Measurements from ENCODE around the gene ABCA4.
"Not testable (repeated sequence)": the region's sequence is repeated elsewhere in the genome, so short reads cannot be mapped to it uniquely, and the experiment has no call there.

ABCA4 gene

GRCh38 chr1:94164121-94164520 is 43.2 kb upstream of the ABCA4 start:
- not testable (repeated sequence) for H3K9ac ChIP-seq (ENCODE audit: low read length); H3K23ac ChIP-seq (ENCODE audit: low read length); H4K8ac ChIP-seq (ENCODE audit: low read depth, low read length); H4K12ac ChIP-seq (ENCODE audit: low read depth, low read length); H4K91ac ChIP-seq (ENCODE audit: low read depth, low read length); H3K27ac ChIP-seq (ENCODE audit: low read depth, low read length); H2BK12ac ChIP-seq (ENCODE audit: low read length); H3K79me1 ChIP-seq (ENCODE audit: low read length); H3K9me3 ChIP-seq (ENCODE audit: insufficient read depth, low read depth, low read length); H2BK5ac ChIP-seq (ENCODE audit: low read depth, low read length, poor library complexity); H3K4me3 ChIP-seq (ENCODE audit: low read depth, low read length); H2AFZ ChIP-seq (ENCODE audit: insufficient read depth, low read length, poor library complexity); H3K18ac ChIP-seq (ENCODE audit: low read length); H3K4ac ChIP-seq (ENCODE audit: low read depth, low read length); H3K36me3 ChIP-seq (ENCODE audit: control insufficient read depth in 1 of 2, insufficient read depth in 2 of 2, low read length in 2 of 2); H2AK5ac ChIP-seq (ENCODE audit: low read length); H3K14ac ChIP-seq (ENCODE audit: low read length); H3K4me1 ChIP-seq (ENCODE audit: control insufficient read depth in 1 of 2, insufficient read depth in 2 of 2, low read length in 2 of 2); H3K27me3 ChIP-seq (ENCODE audit: insufficient read depth, low read length); H3K4me2 ChIP-seq (ENCODE audit: low read length); H2BK120ac ChIP-seq (ENCODE audit: insufficient read depth, low read length, poor library complexity); DNase-seq; H3K79me2 ChIP-seq (ENCODE audit: control insufficient read depth, insufficient read depth, low read length, poor library complexity)
- WGBS (ENCODE audit: extremely low coverage, insufficient coverage, insufficient read length), result no CpG with 5 or more reads among the region's 1 CpG

- not testable (repeated sequence) for H3K27me3 ChIP-seq (ENCODE audit: insufficient read depth, low read length); H3K4me2 ChIP-seq (ENCODE audit: low read length); H3K18ac ChIP-seq (ENCODE audit: low read length); H4K12ac ChIP-seq (ENCODE audit: low read depth, low read length); H3K4ac ChIP-seq (ENCODE audit: low read depth, low read length); H4K8ac ChIP-seq (ENCODE audit: low read depth, low read length); H3K4me3 ChIP-seq (ENCODE audit: low read depth, low read length); H3K79me2 ChIP-seq (ENCODE audit: control insufficient read depth, insufficient read depth, low read length, poor library complexity); H3K9ac ChIP-seq (ENCODE audit: low read length); H4K91ac ChIP-seq (ENCODE audit: low read depth, low read length); H3K9me3 ChIP-seq (ENCODE audit: insufficient read depth, low read depth, low read length); H3K79me1 ChIP-seq (ENCODE audit: low read length); H2AFZ ChIP-seq (ENCODE audit: insufficient read depth, low read length, poor library complexity); H3K23ac ChIP-seq (ENCODE audit: low read length); H3K36me3 ChIP-seq (ENCODE audit: control insufficient read depth in 1 of 2, insufficient read depth in 2 of 2, low read length in 2 of 2); H3K27ac ChIP-seq (ENCODE audit: low read depth, low read length); H3K14ac ChIP-seq (ENCODE audit: low read length); H3K4me1 ChIP-seq (ENCODE audit: control insufficient read depth in 1 of 2, insufficient read depth in 2 of 2, low read length in 2 of 2); H2AK5ac ChIP-seq (ENCODE audit: low read length)
- peak overlapping the region; percentile 37 for H2BK5ac ChIP-seq (ENCODE audit: low read depth, low read length, poor library complexity)
- peak overlapping the region; percentile 78 for H2BK12ac ChIP-seq (ENCODE audit: low read length)
- DNase-seq, result peak; percentile 60 to 77
- no CpG with 5 or more reads among the region's 5 CpGs for WGBS (ENCODE audit: extremely low coverage, insufficient coverage, insufficient read length)
- H2BK120ac ChIP-seq (ENCODE audit: insufficient read depth, low read length, poor library complexity), result peak overlapping the region; percentile 56
Measured at GRCh38 chr1:94163249-94163648, 42.3 kb upstream of the ABCA4 start.

GRCh38 chr1:94160811-94161210 is 39.9 kb upstream of the ABCA4 start:
- Histone ChIP-seq H3K27me3 (ENCODE audit: insufficient read depth, low read length) (no peaks in the 10 kb centered on the region), H4K91ac (ENCODE audit: low read depth, low read length) (no peak overlapping the region), H3K27ac (ENCODE audit: low read depth, low read length) (no peak overlapping the region), H2AFZ (ENCODE audit: insufficient read depth, low read length, poor library complexity) (no peak overlapping the region), H3K36me3 (ENCODE audit: control insufficient read depth in 1 of 2, insufficient read depth in 2 of 2, low read length in 2 of 2) (no peaks in the 10 kb centered on the region), H3K9me3 (ENCODE audit: insufficient read depth, low read depth, low read length) (no peaks in the 10 kb centered on the region), H2BK120ac (ENCODE audit: insufficient read depth, low read length, poor library complexity) (no peak overlapping the region), H4K8ac (ENCODE audit: low read depth, low read length) (no peak overlapping the region), H3K14ac (ENCODE audit: low read length) (no peak overlapping the region), H3K18ac (ENCODE audit: low read length) (no peak overlapping the region), H3K4me1 (ENCODE audit: control insufficient read depth in 1 of 2, insufficient read depth in 2 of 2, low read length in 2 of 2) (peaks cover 0 to 3% of the 10 kb centered on the region in 2 experiments), H3K4me3 (ENCODE audit: low read depth, low read length) (no peak overlapping the region), H3K79me1 (ENCODE audit: low read length) (no peaks in the 10 kb centered on the region), H3K79me2 (ENCODE audit: control insufficient read depth, insufficient read depth, low read length, poor library complexity) (no peaks in the 10 kb centered on the region), H3K9ac (ENCODE audit: low read length) (no peak overlapping the region), H2BK5ac (ENCODE audit: low read depth, low read length, poor library complexity) (no peak overlapping the region), H3K4me2 (ENCODE audit: low read length) (no peak overlapping the region), H3K23ac (ENCODE audit: low read length) (no peak overlapping the region), H2BK12ac (ENCODE audit: low read length) (no peak overlapping the region), H2AK5ac (ENCODE audit: low read length) (no peak overlapping the region), H4K12ac (ENCODE audit: low read depth, low read length) (no peak overlapping the region), H3K4ac (ENCODE audit: low read depth, low read length) (no peak overlapping the region)
- DNase-seq, result peak; percentile 4 to 56
- no CpG with 5 or more reads among the region's 4 CpGs for WGBS (ENCODE audit: extremely low coverage, insufficient coverage, insufficient read length)

- Histone ChIP-seq H2AK5ac (ENCODE audit: low read length) (no peak overlapping the region), H3K27me3 (ENCODE audit: insufficient read depth, low read length) (no peaks in the 10 kb centered on the region), H3K18ac (ENCODE audit: low read length) (no peak overlapping the region), H3K79me1 (ENCODE audit: low read length) (peaks cover 6% of the 10 kb centered on the region), H3K4me3 (ENCODE audit: low read depth, low read length) (no peak overlapping the region), H3K4me1 (ENCODE audit: control insufficient read depth in 1 of 2, insufficient read depth in 2 of 2, low read length in 2 of 2) (peaks cover 4 to 5% of the 10 kb centered on the region in 2 experiments), H4K8ac (ENCODE audit: low read depth, low read length) (no peak overlapping the region), H3K79me2 (ENCODE audit: control insufficient read depth, insufficient read depth, low read length, poor library complexity) (no peaks in the 10 kb centered on the region), H4K91ac (ENCODE audit: low read depth, low read length) (no peak overlapping the region), H3K27ac (ENCODE audit: low read depth, low read length) (no peak overlapping the region), H3K36me3 (ENCODE audit: control insufficient read depth in 1 of 2, insufficient read depth in 2 of 2, low read length in 2 of 2) (no peaks in the 10 kb centered on the region), H3K9ac (ENCODE audit: low read length) (no peak overlapping the region), H3K23ac (ENCODE audit: low read length) (no peak overlapping the region), H3K14ac (ENCODE audit: low read length) (no peak overlapping the region), H2BK120ac (ENCODE audit: insufficient read depth, low read length, poor library complexity) (no peak overlapping the region), H3K9me3 (ENCODE audit: insufficient read depth, low read depth, low read length) (no peaks in the 10 kb centered on the region), H3K4ac (ENCODE audit: low read depth, low read length) (no peak overlapping the region), H3K4me2 (ENCODE audit: low read length) (no peak overlapping the region), H2BK12ac (ENCODE audit: low read length) (no peak overlapping the region), H2BK5ac (ENCODE audit: low read depth, low read length, poor library complexity) (no peak overlapping the region), H2AFZ (ENCODE audit: insufficient read depth, low read length, poor library complexity) (no peak overlapping the region), H4K12ac (ENCODE audit: low read depth, low read length) (no peak overlapping the region)
- no peak for DNase-seq
- WGBS (ENCODE audit: extremely low coverage, insufficient coverage, insufficient read length), result 100% methylated on average over 1 of the region's 1 CpG
Measured at GRCh38 chr1:94156096-94156625, 35.2 kb upstream of the ABCA4 start.
